ENCODE data around the gene RAB3GAP2.
"Not testable (repeated sequence)": the region's sequence is repeated elsewhere in the genome, so short reads cannot be mapped to it uniquely, and the experiment has no call there.

The RAB3GAP2 gene

DNA sequence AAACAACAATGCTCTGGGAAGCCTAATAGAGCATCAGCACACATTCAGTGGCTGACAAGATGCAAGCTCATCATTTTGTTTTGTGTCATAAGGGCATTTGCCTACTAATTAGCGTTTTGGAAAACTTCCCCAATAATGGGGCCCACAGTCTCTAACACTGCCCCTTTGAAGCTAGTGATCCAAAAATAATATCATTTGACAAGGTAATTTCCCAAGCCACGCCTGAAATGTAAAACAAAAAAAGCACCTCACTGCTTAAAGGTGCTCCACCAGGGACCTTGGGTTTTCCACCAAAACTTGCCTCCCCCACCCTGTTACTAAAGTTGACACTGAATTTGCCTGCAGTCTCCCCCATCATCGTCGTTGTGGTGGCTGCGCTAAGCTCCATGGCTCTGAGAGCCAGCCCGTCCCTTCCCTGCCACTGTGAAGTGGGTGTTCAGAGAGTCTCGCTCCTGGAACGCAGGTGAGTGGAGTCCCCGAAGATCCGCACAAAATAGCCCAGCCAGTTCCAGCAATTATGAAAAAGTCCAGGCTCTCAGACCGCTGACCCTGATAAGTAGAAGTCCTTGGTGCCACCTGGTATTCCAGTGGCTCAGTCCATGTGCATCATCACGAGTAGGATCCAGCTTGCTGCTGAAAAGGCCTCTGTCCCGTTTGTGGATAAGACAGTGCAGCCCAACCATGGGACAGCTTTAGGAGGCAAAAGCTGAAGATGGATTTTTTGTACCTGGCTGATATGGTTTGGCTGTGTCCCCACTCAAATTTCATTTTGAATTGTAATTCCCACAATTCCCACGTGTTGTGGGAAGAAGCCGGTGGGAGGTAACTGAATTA lies 52.2 kb downstream of the RAB3GAP2 start:
- H3K27ac ChIP-seq (ENCODE audit: low read length) = no peak overlapping the region
- no peaks in the 10 kb centered on the region for H3K36me3 ChIP-seq (ENCODE audit: control insufficient read depth in 1 of 2, insufficient read depth in 2 of 2, low read length in 2 of 2)
- H3K4me3 ChIP-seq (ENCODE audit: low read depth in 1 of 2, low read length in 2 of 2) = no peak overlapping the region
- peaks cover 0 to 9% of the 10 kb centered on the region in 2 donors for H3K4me1 ChIP-seq (ENCODE audit: control insufficient read depth in 1 of 2, insufficient read depth in 2 of 2, low read length in 2 of 2)
- no peaks in the 10 kb centered on the region for H3K27me3 ChIP-seq (ENCODE audit: low read depth, low read length)
- H3K9me3 ChIP-seq (ENCODE audit: control insufficient read depth in 1 of 2, low read length in 2 of 2) = no peaks in the 10 kb centered on the region

DNA sequence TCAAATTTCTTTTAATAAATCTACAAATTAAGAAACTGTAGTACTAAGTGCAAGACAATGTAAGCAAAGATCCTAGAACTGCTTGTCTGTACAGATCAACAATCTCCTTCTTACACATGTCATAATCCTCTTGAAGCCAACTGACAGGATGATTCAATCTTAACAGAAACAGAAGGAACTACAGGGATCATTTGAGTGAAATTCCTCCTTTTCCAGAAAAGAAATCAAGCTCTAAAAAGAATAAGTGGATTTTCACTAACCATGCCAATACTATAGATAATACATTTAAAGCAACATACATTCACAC lies 53.2 kb downstream of the RAB3GAP2 start:
- Histone ChIP-seq H3K9me3 (ENCODE audit: control insufficient read depth in 1 of 2, low read length in 2 of 2) (no peaks in the 10 kb centered on the region), H3K4me3 (ENCODE audit: low read depth in 1 of 2, low read length in 2 of 2) (no peak overlapping the region), H3K27me3 (ENCODE audit: low read depth, low read length) (no peaks in the 10 kb centered on the region), H3K36me3 (ENCODE audit: control insufficient read depth in 1 of 2, insufficient read depth in 2 of 2, low read length in 2 of 2) (no peaks in the 10 kb centered on the region), H3K4me1 (ENCODE audit: control insufficient read depth in 1 of 2, insufficient read depth in 2 of 2, low read length in 2 of 2) (peaks cover 0 to 4% of the 10 kb centered on the region in 2 donors), H3K27ac (ENCODE audit: low read length) (no peak overlapping the region)

- H3K4me1 ChIP-seq (ENCODE audit: control insufficient read depth in 1 of 2, insufficient read depth in 2 of 2, low read length in 2 of 2); H3K36me3 ChIP-seq (ENCODE audit: control insufficient read depth in 1 of 2, insufficient read depth in 2 of 2, low read length in 2 of 2); H3K4me3 ChIP-seq (ENCODE audit: low read depth in 1 of 2, low read length in 2 of 2); H3K27ac ChIP-seq (ENCODE audit: low read length); H3K9me3 ChIP-seq (ENCODE audit: control insufficient read depth in 1 of 2, low read length in 2 of 2); H3K27me3 ChIP-seq (ENCODE audit: low read depth, low read length): not testable (repeated sequence)
These were observed 53.7 kb downstream of the RAB3GAP2 start for GRCh38 chr1:220218397-220219135.

- Histone ChIP-seq H3K4me3 (ENCODE audit: low read depth in 1 of 2, low read length in 2 of 2) (no peak overlapping the region), H3K9me3 (ENCODE audit: control insufficient read depth in 1 of 2, low read length in 2 of 2) (no peaks in the 10 kb centered on the region), H3K36me3 (ENCODE audit: control insufficient read depth in 1 of 2, insufficient read depth in 2 of 2, low read length in 2 of 2) (no peaks in the 10 kb centered on the region), H3K27me3 (ENCODE audit: low read depth, low read length) (no peaks in the 10 kb centered on the region), H3K4me1 (ENCODE audit: control insufficient read depth in 1 of 2, insufficient read depth in 2 of 2, low read length in 2 of 2) (peaks cover 0 to 4% of the 10 kb centered on the region in 2 donors), H3K27ac (ENCODE audit: low read length) (no peak overlapping the region)
These were observed 54.8 kb downstream of the RAB3GAP2 start for GRCh38 chr1:220217383-220217988.

DNA sequence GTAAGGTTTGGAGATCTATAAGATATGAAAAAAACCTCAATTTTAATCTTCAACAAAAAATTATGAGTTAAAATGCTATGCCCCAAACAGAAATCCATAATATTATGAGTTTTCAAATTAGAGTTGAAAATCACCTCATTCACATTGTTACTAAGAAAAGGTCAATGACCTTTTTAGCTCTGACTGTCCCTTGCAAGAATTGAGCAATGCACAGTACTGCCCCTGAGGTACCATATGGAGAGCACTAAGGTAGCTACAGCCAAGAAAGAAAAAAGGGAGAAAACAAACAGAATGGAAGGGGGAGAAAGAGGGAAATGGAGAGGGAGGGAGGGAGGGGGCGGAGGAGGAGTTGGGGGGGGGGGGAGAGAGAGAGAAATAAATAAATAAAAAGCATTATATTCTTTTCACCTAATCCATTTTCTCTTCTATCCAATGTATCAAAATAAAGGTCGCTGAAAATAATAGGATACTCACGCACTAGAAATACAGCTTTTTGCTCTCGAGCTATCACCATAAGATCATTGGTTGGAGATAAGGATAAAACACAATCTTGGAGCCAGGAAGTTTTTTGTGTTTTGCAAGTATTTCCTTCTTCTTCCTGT lies 58.8 kb downstream of the RAB3GAP2 start:
- Histone ChIP-seq H3K4me1 (ENCODE audit: control insufficient read depth in 1 of 2, insufficient read depth in 2 of 2, low read length in 2 of 2) (no peaks in the 10 kb centered on the region), H3K9me3 (ENCODE audit: control insufficient read depth in 1 of 2, low read length in 2 of 2) (no peaks in the 10 kb centered on the region), H3K27ac (ENCODE audit: low read length) (no peak overlapping the region), H3K4me3 (ENCODE audit: low read depth in 1 of 2, low read length in 2 of 2) (no peak overlapping the region), H3K27me3 (ENCODE audit: low read depth, low read length) (no peaks in the 10 kb centered on the region), H3K36me3 (ENCODE audit: control insufficient read depth in 1 of 2, insufficient read depth in 2 of 2, low read length in 2 of 2) (peaks cover 13 to 19% of the 10 kb centered on the region in 2 donors)

DNA sequence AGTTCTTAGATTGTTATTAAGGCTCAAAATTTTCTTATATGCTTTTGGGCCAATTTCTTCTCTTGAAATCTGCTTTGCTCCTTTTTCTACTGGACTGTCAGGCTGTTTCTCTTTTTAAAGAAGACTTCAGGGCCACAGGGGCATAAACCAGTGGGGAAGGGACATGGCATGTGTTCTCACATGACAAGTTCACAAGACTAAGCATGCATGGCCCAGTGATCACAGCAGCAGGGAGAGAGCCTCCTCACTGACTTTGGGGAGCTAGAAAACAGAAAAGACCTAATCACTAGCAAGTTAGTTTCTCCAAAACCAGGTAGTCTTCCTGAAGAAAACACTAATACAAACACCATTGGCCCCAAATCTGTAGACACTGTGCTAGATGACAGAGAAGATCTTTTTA lies 64.8 kb downstream of the RAB3GAP2 start:
- Histone ChIP-seq H3K4me3 (ENCODE audit: low read depth in 1 of 2, low read length in 2 of 2) (no peak overlapping the region), H3K4me1 (ENCODE audit: control insufficient read depth in 1 of 2, insufficient read depth in 2 of 2, low read length in 2 of 2) (no peaks in the 10 kb centered on the region), H3K9me3 (ENCODE audit: control insufficient read depth in 1 of 2, low read length in 2 of 2) (no peaks in the 10 kb centered on the region), H3K27me3 (ENCODE audit: low read depth, low read length) (no peaks in the 10 kb centered on the region), H3K36me3 (ENCODE audit: control insufficient read depth in 1 of 2, insufficient read depth in 2 of 2, low read length in 2 of 2) (peaks cover 45 to 49% of the 10 kb centered on the region in 2 donors), H3K27ac (ENCODE audit: low read length) (no peak overlapping the region)

- not testable (repeated sequence) for H3K9me3 ChIP-seq (ENCODE audit: control insufficient read depth in 1 of 2, low read length in 2 of 2); H3K4me1 ChIP-seq (ENCODE audit: control insufficient read depth in 1 of 2, insufficient read depth in 2 of 2, low read length in 2 of 2); H3K27ac ChIP-seq (ENCODE audit: low read length); H3K4me3 ChIP-seq (ENCODE audit: low read depth in 1 of 2, low read length in 2 of 2); H3K27me3 ChIP-seq (ENCODE audit: low read depth, low read length)
- H3K36me3 ChIP-seq (ENCODE audit: control insufficient read depth in 1 of 2, insufficient read depth in 2 of 2, low read length in 2 of 2) = peaks cover 43 to 54% of the 10 kb centered on the region in 2 donors
These were observed 67.5 kb downstream of the RAB3GAP2 start for GRCh38 chr1:220204758-220205157.

DNA sequence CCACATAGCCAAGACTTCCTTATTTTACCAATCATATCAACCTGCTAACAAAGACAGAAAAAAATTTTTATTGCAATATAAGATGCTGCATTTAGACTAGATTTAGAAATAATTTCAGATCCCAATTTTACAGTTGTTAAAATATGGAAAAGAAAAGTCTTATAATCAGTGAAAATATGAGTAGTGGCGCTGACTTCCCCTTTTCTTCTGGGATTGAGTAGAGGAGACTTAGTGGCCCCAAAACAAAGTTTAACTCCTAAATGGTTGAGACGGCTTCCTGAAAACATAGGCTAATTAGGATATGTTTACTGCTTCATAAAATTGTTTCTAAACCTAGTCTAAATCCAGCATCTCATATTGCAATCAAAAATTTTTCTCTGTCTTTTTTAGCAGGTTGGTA lies 68.4 kb downstream of the RAB3GAP2 start:
- Histone ChIP-seq H3K36me3 (ENCODE audit: control insufficient read depth in 1 of 2, insufficient read depth in 2 of 2, low read length in 2 of 2) (peaks cover 49 to 52% of the 10 kb centered on the region in 2 donors), H3K9me3 (ENCODE audit: control insufficient read depth in 1 of 2, low read length in 2 of 2) (no peaks in the 10 kb centered on the region), H3K27ac (ENCODE audit: low read length) (no peak overlapping the region), H3K27me3 (ENCODE audit: low read depth, low read length) (no peaks in the 10 kb centered on the region), H3K4me3 (ENCODE audit: low read depth in 1 of 2, low read length in 2 of 2) (no peak overlapping the region), H3K4me1 (ENCODE audit: control insufficient read depth in 1 of 2, insufficient read depth in 2 of 2, low read length in 2 of 2) (no peaks in the 10 kb centered on the region)

DNA sequence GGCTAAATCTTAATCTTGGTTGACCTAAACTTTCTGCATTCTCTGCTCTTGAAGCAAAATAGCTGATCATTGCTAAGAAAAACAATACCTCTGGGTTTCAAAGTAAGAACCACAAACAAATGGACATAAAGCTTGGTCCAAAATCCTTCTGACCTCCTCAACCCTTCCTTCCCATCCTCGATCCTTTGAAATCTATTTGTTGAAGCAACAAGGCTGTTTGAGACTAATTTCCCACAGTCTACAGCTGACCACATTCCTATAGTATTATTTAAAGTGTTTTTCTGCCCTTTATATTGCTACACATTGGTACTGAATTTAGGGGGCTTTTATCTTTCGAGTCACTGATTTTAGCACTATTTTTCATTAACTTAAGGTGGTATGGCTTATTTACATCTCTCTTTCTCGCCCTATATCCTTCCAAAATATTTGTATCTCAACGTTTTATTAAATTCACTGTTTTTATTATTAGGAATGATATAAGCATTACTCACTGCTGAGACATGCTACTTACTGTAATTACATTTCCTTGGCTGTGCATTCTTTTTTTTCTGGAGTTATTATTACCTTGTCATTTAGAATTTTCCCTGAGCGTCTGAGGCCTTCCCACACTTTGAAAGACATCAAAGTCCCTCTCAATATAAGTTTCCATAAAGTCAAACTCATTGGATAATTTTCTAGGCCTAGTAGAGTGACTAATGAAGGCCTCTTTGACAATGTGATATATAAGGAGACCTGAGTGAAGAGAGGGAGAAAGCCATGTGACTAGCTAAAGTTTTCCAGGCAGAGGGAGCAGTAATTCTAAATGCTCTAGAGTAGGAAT lies 73.9 kb downstream of the RAB3GAP2 start:
- H3K36me3 ChIP-seq (ENCODE audit: control insufficient read depth in 1 of 2, insufficient read depth in 2 of 2, low read length in 2 of 2) = peaks cover 27 to 29% of the 10 kb centered on the region in 2 donors
- no peaks in the 10 kb centered on the region for H3K4me1 ChIP-seq (ENCODE audit: control insufficient read depth in 1 of 2, insufficient read depth in 2 of 2, low read length in 2 of 2)
- no peaks in the 10 kb centered on the region for H3K9me3 ChIP-seq (ENCODE audit: control insufficient read depth in 1 of 2, low read length in 2 of 2)
- no peaks in the 10 kb centered on the region for H3K27me3 ChIP-seq (ENCODE audit: low read depth, low read length)
- no peak overlapping the region for H3K27ac ChIP-seq (ENCODE audit: low read length)
- H3K4me3 ChIP-seq (ENCODE audit: low read depth in 1 of 2, low read length in 2 of 2) = no peak overlapping the region

DNA sequence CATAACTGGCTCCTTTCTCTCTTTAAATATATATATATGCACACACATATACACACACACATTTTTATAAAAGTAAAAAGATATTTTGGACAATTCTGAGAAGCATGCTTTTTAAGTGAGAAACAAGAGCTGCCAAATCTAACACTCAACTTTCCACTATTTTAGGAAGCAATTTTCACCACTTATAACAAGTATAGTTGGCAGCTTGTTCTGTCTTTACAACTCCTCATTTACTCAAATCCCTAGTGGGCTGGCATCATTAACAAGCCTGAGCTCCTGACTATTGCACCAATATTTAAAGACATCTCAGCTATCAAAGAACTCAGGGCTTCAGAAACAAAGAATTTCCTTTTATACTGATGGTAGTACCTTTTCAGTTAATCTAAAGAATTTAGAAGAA lies 76.6 kb downstream of the RAB3GAP2 start:
- Histone ChIP-seq H3K4me3 (ENCODE audit: low read depth in 1 of 2, low read length in 2 of 2) (no peak overlapping the region), H3K27me3 (ENCODE audit: low read depth, low read length) (no peaks in the 10 kb centered on the region), H3K4me1 (ENCODE audit: control insufficient read depth in 1 of 2, insufficient read depth in 2 of 2, low read length in 2 of 2) (no peaks in the 10 kb centered on the region), H3K27ac (ENCODE audit: low read length) (no peak overlapping the region), H3K36me3 (ENCODE audit: control insufficient read depth in 1 of 2, insufficient read depth in 2 of 2, low read length in 2 of 2) (peaks cover 30 to 44% of the 10 kb centered on the region in 2 donors), H3K9me3 (ENCODE audit: control insufficient read depth in 1 of 2, low read length in 2 of 2) (no peaks in the 10 kb centered on the region)

All from muscle layer of duodenum (tissue), 2 donors.